Panc1 (cell line): ENCODE measurements around the gene KYNU. TPM values are rescaled to one million over a fixed set of nuclear protein-coding genes. Genes with fewer than 3 reads are reported as not detected.

Source experiments
- ATAC-seq: fragments of 200-7000 bp; cut with Tn5 transposase; 2 replicates; pipeline ENCODE4 v1.9.1; 2020; ENCODE audit warnings: mild to moderate bottlenecking, moderate library complexity
- BruUV-seq: library from RNA; stranded (reverse); fragments of 400-500 nt; replicated peaks from 2 replicates; lab custom pipeline; 2021; lab: Mats Ljungman, UMichigan
- CTCF ChIA-PET: fragments of 300-600 bp; sonication (Branson Sonifier 250); formaldehyde crosslinking; loops from one replicate; lab custom pipeline; 2022; ENCODE audit warnings: antibody characterized with exemption; lab: Charles Lee
- POLR2A ChIA-PET: fragments of 300-600 bp; sonication (Branson Sonifier 250); formaldehyde crosslinking; loops from one replicate; lab custom pipeline; 2022; ENCODE audit warnings: antibody characterized with exemption; lab: Charles Lee
- DNase-seq: peaks from one replicate; pipeline ENCODE4 v3.0.0-alpha.2; 2010; ENCODE audit warnings: low read depth, low spot score
- H3K27ac ChIP-seq: 2 replicates; pipeline ENCODE4 v1.5.1; 2011; ENCODE audit warnings: mild to moderate bottlenecking, low read length, inconsistent platforms
- H3K27me3 ChIP-seq: fragments of 200-500 bp; sonication (Bioruptor generic); 2 replicates; pipeline ENCODE4 v1.6.0; 2014; ENCODE audit warnings: low read length, inconsistent platforms; ENCODE audit not compliant: control insufficient read depth, insufficient read depth
- H3K36me3 ChIP-seq: fragments of 200-500 bp; sonication (Bioruptor generic); 2 replicates; pipeline ENCODE4 v1.5.1; 2014; ENCODE audit warnings: inconsistent platforms, mild to moderate bottlenecking, low read length, moderate library complexity; ENCODE audit not compliant: control insufficient read depth, insufficient read depth
- H3K4me1 ChIP-seq: 2 replicates; pipeline ENCODE4 v1.5.1; 2011; ENCODE audit warnings: inconsistent platforms, mild to moderate bottlenecking, low read length, moderate library complexity; ENCODE audit not compliant: control insufficient read depth, insufficient read depth
- H3K4me3 ChIP-seq, 2 experiments: 2 replicates each; pipeline ENCODE4 v1.5.1; 2011 to 2012; ENCODE audit warnings: low read depth in 2 of 2, low read length in 2 of 2, mild to moderate bottlenecking in 2 of 2, inconsistent platforms in 1 of 2, moderate library complexity in 1 of 2
- H3K9me3 ChIP-seq: fragments of 200-500 bp; sonication (Bioruptor generic); 2 replicates; pipeline ENCODE4 v1.5.1; 2014; ENCODE audit warnings: low read depth, mild to moderate bottlenecking, inconsistent platforms, low read length, moderate library complexity; ENCODE audit not compliant: control insufficient read depth, insufficient read depth
- POLR2AphosphoS5 ChIP-seq: IDR thresholded peaks from 2 replicates; pipeline ENCODE4 v1.6.1; 2012; ENCODE audit warnings: mild to moderate bottlenecking, low read depth, low read length, moderate library complexity
- REST ChIP-seq, 2 experiments: IDR thresholded peaks; 2 replicates each; pipeline ENCODE4 v1.6.1; 2011 to 2012; ENCODE audit warnings: low read depth in 2 of 2, control low read depth in 1 of 2, low read length in 1 of 2, mild to moderate bottlenecking in 1 of 2, moderate library complexity in 1 of 2; ENCODE audit not compliant: insufficient read depth in 1 of 2
- SIN3A ChIP-seq: IDR thresholded peaks from 2 replicates; pipeline ENCODE4 v1.6.1; 2012; ENCODE audit warnings: low read depth, mild to moderate bottlenecking, low read length, moderate library complexity, borderline replicate concordance; ENCODE audit not compliant: insufficient read depth
- TCF7L2 ChIP-seq: IDR thresholded peaks from 2 replicates; pipeline ENCODE4 v1.6.1; 2011; ENCODE audit warnings: mild to moderate bottlenecking, low read depth, low read length, inconsistent platforms
- in situ Hi-C: cut with HindIII; loops from 2 replicates; pipeline ENCODE4 v1.10.0; 2016; ENCODE audit warnings: low sequenced_read_pairs, low pct_unique_long_range_greater_than_20kb
- intact Hi-C: fragments of 100-400 bp; cut with micrococcal nuclease; formaldehyde crosslinking; loops from one replicate; pipeline ENCODE4 v1.10.0; 2022; ENCODE audit not compliant: unreplicated experiment
- total RNA-seq: library from RNA; stranded (reverse); gene quantifications from one replicate; pipeline ENCODE4 v1.2.1, GENCODE V29; 2021; ENCODE audit not compliant: unreplicated experiment
- TF ChIP-seq, protein P1 (sequence below): fragments of 450-650 bp; IDR thresholded peaks from 2 replicates; pipeline ENCODE4 v1.5.1; 2017; ENCODE audit warnings: mild to moderate bottlenecking

The KYNU gene
- total RNA-seq, 1 experiment from 2014 or later: not detected

DNA sequence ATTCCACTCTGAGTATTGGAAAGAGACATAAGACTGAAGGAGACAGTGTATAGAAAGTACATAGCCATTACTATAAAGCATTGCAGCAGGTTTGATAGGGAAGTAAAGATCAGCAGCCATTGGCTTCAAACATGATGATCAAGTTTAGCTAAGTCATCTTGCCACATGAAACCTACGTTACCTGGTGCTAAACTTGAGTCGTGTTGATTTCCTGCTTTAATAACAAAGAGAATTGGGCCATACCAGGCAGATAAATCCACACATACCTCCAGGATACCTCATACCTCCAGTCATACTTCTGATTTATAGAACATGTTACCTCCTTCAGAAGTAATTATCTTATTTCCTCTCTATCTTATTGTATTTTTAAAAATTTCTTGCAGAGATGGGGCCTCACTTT, 10.3 kb upstream of the KYNU start:
- no peak overlapping the region for H3K27ac ChIP-seq
- no peaks in the 10 kb centered on the region for H3K4me1 ChIP-seq
- ChIA-PET CTCF (no interaction called here), POLR2A (no interaction called here)
- ATAC-seq (no peak), DNase-seq (no peak)
- H3K27me3 ChIP-seq: no peaks in the 10 kb centered on the region
- no peak overlapping the region for H3K4me3 ChIP-seq
- intact Hi-C loops (no loop called here), in situ Hi-C loops (no loop called here)
- BruUV-seq: no TSS peak
- no peak for TF ChIP-seq SIN3A
- no peak for TF ChIP-seq TCF7L2
- TF ChIP-seq, protein P1, sequence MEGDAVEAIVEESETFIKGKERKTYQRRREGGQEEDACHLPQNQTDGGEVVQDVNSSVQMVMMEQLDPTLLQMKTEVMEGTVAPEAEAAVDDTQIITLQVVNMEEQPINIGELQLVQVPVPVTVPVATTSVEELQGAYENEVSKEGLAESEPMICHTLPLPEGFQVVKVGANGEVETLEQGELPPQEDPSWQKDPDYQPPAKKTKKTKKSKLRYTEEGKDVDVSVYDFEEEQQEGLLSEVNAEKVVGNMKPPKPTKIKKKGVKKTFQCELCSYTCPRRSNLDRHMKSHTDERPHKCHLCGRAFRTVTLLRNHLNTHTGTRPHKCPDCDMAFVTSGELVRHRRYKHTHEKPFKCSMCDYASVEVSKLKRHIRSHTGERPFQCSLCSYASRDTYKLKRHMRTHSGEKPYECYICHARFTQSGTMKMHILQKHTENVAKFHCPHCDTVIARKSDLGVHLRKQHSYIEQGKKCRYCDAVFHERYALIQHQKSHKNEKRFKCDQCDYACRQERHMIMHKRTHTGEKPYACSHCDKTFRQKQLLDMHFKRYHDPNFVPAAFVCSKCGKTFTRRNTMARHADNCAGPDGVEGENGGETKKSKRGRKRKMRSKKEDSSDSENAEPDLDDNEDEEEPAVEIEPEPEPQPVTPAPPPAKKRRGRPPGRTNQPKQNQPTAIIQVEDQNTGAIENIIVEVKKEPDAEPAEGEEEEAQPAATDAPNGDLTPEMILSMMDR: no peak
- TF ChIP-seq POLR2AphosphoS5: no peak
- TF ChIP-seq REST (IDR thresholded peaks at IDR 0.05; ENCODE audit: insufficient read depth in 1 of 2, low read depth in 2 of 2, low read length in 1 of 2): no peak
- H3K36me3 ChIP-seq: no peaks in the 10 kb centered on the region
- no peaks in the 10 kb centered on the region for H3K9me3 ChIP-seq

- no peak overlapping the region for H3K4me3 ChIP-seq
- intact Hi-C loops: no loop called here
These were observed 9.2 kb upstream of the KYNU start for GRCh38 chr2:142868229-142868762.

More at GRCh38 chr2:142868229-142868762, 9.2 kb upstream of the KYNU start:
- in situ Hi-C loops: no loop called here
- ChIA-PET POLR2A (no interaction called here), CTCF (no interaction called here)
- no TSS peak for BruUV-seq
- Histone ChIP-seq H3K4me1 (no peaks in the 10 kb centered on the region), H3K27me3 (no peaks in the 10 kb centered on the region), H3K27ac (no peak overlapping the region), H3K36me3 (no peaks in the 10 kb centered on the region), H3K9me3 (no peaks in the 10 kb centered on the region)
- ATAC-seq (no peak), DNase-seq (no peak)
- TF ChIP-seq TCF7L2: no peak
- no peak for TF ChIP-seq SIN3A
- no peak for TF ChIP-seq POLR2AphosphoS5
- TF ChIP-seq REST (IDR thresholded peaks at IDR 0.05; ENCODE audit: insufficient read depth in 1 of 2, low read depth in 2 of 2, low read length in 1 of 2): no peak
- TF ChIP-seq, protein P1: no peak
